Measurements from ENCODE around the gene ITPKB.

ITPKB gene

GRCh38 chr1:226682871-226683814, 55.9 kb downstream of the ITPKB start:
- DNase-seq = no peak

- no peak for DNase-seq
Observed at GRCh38 chr1:226681652-226682493, 57.2 kb downstream of the ITPKB start.

GRCh38 chr1:226680653-226681052, 58.4 kb downstream of the ITPKB start:
- DNase-seq = no peak

GRCh38 chr1:226679853-226680516, 59.1 kb downstream of the ITPKB start:
- peak; percentile 91 for DNase-seq

GRCh38 chr1:226679262-226679661, 59.8 kb downstream of the ITPKB start:
- DNase-seq = no peak

GRCh38 chr1:226678701-226679100, 60.4 kb downstream of the ITPKB start:
- no peak for DNase-seq

GRCh38 chr1:226678251-226678650, 60.8 kb downstream of the ITPKB start:
- no peak for DNase-seq

- peak; percentile 81 for DNase-seq
Observed at GRCh38 chr1:226677027-226678020, 61.8 kb downstream of the ITPKB start.

- DNase-seq = no peak
Observed at GRCh38 chr1:226676381-226676780, 62.7 kb downstream of the ITPKB start.

GRCh38 chr1:226675715-226676357, 63.2 kb downstream of the ITPKB start:
- no peak for DNase-seq

- DNase-seq = peak; percentile 80
Observed at GRCh38 chr1:226674892-226675714, 64.0 kb downstream of the ITPKB start.

- DNase-seq = no peak
Observed at GRCh38 chr1:226672339-226672762, 66.7 kb downstream of the ITPKB start.

GRCh38 chr1:226671277-226671676, 67.8 kb downstream of the ITPKB start:
- DNase-seq = no peak

GRCh38 chr1:226670073-226670472, 69.0 kb downstream of the ITPKB start:
- no peak for DNase-seq

- no peak for DNase-seq
Observed at GRCh38 chr1:226668173-226668560, 70.9 kb downstream of the ITPKB start.

- no peak for DNase-seq
Observed at GRCh38 chr1:226666692-226667091, 72.4 kb downstream of the ITPKB start.

GRCh38 chr1:226666164-226666506, 72.9 kb downstream of the ITPKB start:
- no peak for DNase-seq

GRCh38 chr1:226665505-226666163, 73.4 kb downstream of the ITPKB start:
- DNase-seq = no peak

GRCh38 chr1:226664413-226665101, 74.5 kb downstream of the ITPKB start:
- DNase-seq = no peak

Measured in activated CD8-positive, alpha-beta memory T cell treated with anti-CD3 and anti-CD28 coated beads for 24 hours (primary cell).